ENCODE data around the gene SLIT1. TPM values are rescaled to one million over a fixed set of nuclear protein-coding genes. Genes with fewer than 3 reads are reported as not detected.

The SLIT1 gene
- total RNA-seq, 2 donors from 2014 or later, result 0.78 to 0.99 TPM

DNA sequence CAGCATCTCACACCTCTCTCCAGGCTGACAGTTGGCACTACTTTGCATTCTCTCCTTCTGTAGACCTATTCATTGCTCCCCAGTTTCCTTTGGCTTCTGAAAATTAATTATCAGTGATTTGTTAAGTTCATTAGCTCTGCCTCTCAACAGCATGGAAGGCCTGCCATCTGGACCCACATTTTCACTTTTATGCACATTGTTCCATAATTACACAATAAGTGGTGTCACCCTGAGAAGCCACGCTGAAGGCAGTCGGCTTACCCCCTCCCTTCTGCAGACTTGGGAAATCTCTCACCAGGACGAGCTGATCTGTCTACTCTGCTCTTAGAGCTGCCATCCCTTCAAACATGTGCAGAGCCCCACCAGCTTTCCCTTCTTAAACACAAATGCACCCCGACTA is 64.7 kb downstream of the SLIT1 start:
- Histone ChIP-seq H3K4me3 (no peak overlapping the region), H3K9me3 (no peaks in the 10 kb centered on the region), H3K4me1 (no peaks in the 10 kb centered on the region), H3K27ac (no peak overlapping the region), H3K36me3 (replicated peaks in 1 of 2; ENCODE audit: insufficient read depth in 1 of 2, low read depth in 2 of 2) (no peaks in the 10 kb centered on the region), H3K27me3 (peaks cover 0 to 4% of the 10 kb centered on the region in 2 donors)
- intact Hi-C loops (cut with DNase I), result no loop called here
- DNase-seq (no peak), ATAC-seq (no peak)
- TF ChIP-seq POLR2A (IDR thresholded peaks at IDR 0.05), result no peak
- TF ChIP-seq, protein P1, sequence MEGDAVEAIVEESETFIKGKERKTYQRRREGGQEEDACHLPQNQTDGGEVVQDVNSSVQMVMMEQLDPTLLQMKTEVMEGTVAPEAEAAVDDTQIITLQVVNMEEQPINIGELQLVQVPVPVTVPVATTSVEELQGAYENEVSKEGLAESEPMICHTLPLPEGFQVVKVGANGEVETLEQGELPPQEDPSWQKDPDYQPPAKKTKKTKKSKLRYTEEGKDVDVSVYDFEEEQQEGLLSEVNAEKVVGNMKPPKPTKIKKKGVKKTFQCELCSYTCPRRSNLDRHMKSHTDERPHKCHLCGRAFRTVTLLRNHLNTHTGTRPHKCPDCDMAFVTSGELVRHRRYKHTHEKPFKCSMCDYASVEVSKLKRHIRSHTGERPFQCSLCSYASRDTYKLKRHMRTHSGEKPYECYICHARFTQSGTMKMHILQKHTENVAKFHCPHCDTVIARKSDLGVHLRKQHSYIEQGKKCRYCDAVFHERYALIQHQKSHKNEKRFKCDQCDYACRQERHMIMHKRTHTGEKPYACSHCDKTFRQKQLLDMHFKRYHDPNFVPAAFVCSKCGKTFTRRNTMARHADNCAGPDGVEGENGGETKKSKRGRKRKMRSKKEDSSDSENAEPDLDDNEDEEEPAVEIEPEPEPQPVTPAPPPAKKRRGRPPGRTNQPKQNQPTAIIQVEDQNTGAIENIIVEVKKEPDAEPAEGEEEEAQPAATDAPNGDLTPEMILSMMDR (IDR thresholded peaks at IDR 0.05), result no peak
- 38 to 72% methylated on average over 4 of the region's 4 CpGs for WGBS, 2 donors

DNA sequence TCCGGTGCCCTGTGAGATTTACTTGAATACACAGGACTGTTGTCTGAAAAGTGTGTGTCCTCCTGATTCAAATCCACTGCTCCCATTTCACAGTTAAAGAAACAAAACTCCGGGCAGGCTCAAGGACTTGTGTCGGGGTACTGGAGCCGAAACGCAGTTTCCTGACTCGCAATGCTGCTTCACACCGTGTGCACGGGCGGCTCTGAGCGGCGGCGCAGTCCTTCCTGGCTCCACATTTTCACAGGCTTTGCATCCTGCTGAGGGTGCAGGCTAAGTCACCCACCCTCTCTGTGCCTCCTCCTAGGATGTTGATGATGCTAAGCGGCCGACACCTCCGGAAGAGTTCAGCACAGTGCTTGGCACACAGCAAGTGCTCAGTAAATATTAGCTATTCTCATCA is 65.4 kb downstream of the SLIT1 start:
- no peak overlapping the region for H3K27ac ChIP-seq
- WGBS, 2 donors, result 64 to 71% methylated on average over 15 of the region's 15 CpGs
- no peaks in the 10 kb centered on the region for H3K36me3 ChIP-seq (replicated peaks in 1 of 2; ENCODE audit: insufficient read depth in 1 of 2, low read depth in 2 of 2)
- intact Hi-C loops (cut with DNase I), result no loop called here
- TF ChIP-seq POLR2A (IDR thresholded peaks at IDR 0.05), result no peak
- TF ChIP-seq, protein P1 (IDR thresholded peaks at IDR 0.05), result no peak
- H3K27me3 ChIP-seq, result peaks cover 0 to 4% of the 10 kb centered on the region in 2 donors
- DNase-seq (no peak), ATAC-seq (no peak)
- no peaks in the 10 kb centered on the region for H3K9me3 ChIP-seq
- no peak overlapping the region for H3K4me3 ChIP-seq
- no peaks in the 10 kb centered on the region for H3K4me1 ChIP-seq

DNA sequence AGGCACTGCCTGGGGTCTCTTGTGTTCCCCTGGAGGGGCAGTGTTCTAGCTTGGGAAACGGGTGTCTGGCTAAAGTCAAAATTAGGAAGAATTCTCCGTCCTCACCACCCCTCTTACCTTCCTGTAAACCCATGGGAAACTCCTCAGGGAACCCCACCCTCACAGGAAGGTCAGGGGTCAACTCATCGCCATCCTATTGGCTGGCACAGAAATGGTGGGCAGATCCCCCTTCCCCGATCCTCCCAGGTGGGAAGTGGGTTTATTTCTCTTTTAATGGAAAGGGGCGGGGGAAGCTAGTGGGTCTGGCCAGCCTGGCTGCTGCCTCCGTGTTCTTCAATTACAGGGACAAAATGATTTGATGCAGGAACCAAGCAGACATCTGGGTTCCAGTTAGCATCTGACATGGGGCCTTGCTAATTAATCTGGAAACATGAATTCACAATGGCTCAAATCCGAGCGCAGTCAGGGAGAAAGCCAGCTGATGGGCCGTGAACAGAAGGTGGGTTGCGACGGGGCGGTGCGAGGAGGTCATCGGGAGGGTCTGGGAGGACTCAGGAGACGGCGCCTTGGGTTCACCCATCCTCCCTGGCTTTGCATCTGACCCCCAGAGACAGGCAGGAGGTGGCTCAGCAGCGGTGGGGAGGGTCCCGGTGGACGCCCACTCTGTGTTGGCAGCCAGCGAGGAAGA is 66.6 kb downstream of the SLIT1 start:
- WGBS, 2 donors, result 56 to 63% methylated on average over 19 to 20 of the region's 20 CpGs
- Histone ChIP-seq H3K9me3 (no peaks in the 10 kb centered on the region), H3K27ac (no peak overlapping the region), H3K4me1 (no peaks in the 10 kb centered on the region), H3K36me3 (replicated peaks in 1 of 2; ENCODE audit: insufficient read depth in 1 of 2, low read depth in 2 of 2) (no peaks in the 10 kb centered on the region), H3K4me3 (no peak overlapping the region), H3K27me3 (peaks cover 0 to 4% of the 10 kb centered on the region in 2 donors)
- intact Hi-C loops (cut with DNase I), result no loop called here
- TF ChIP-seq POLR2A (IDR thresholded peaks at IDR 0.05), result no peak
- TF ChIP-seq, protein P1 (IDR thresholded peaks at IDR 0.05), result no peak
- ATAC-seq (no peak), DNase-seq (no peak)

DNA sequence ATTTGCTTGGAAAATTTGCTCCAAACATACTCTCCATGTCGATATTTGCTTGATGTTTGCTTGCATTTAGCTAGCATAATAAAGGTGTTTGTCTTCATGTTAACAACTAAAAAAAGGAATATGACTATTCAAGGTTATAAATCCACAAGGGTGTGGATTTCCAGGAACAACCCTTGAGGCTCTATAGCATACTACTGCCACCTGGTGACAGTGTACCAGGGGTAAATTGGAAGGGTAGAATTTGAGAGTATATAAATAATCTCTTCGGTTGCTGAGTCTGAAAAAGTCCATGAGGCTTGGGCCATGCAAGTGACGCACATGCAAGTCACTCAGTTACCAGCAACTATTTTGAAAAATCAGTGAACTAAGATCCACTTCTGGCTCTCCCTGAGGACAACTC is 68.4 kb downstream of the SLIT1 start:
- DNase-seq, result no peak
- Histone ChIP-seq H3K4me3 (no peak overlapping the region), H3K9me3 (no peaks in the 10 kb centered on the region), H3K36me3 (replicated peaks in 1 of 2; ENCODE audit: insufficient read depth in 1 of 2, low read depth in 2 of 2) (no peaks in the 10 kb centered on the region), H3K27me3 (peaks cover 0 to 4% of the 10 kb centered on the region in 2 donors), H3K4me1 (no peaks in the 10 kb centered on the region), H3K27ac (no peak overlapping the region)
- TF ChIP-seq, protein P1 (IDR thresholded peaks at IDR 0.05), result peak in 1 of 7 experiments; percentile 9
- TF ChIP-seq POLR2A (IDR thresholded peaks at IDR 0.05), result no peak
- WGBS, 2 donors, result 43 to 52% methylated on average over 3 of the region's 3 CpGs
- ATAC-seq, result no peak
- intact Hi-C loops (cut with DNase I), result no loop called here

Data from body of pancreas (tissue), 4 donors.